IPS-18c (cell line): ENCODE measurements around the gene SUN1.
"Not testable (repeated sequence)": the region's sequence is repeated elsewhere in the genome, so short reads cannot be mapped to it uniquely, and the experiment has no call there.

Experiments
- H3K4me3 ChIP-seq: 2 replicates; pipeline ENCODE4 v1.7.0; 2013; ENCODE audit warnings: low read depth, mild to moderate bottlenecking, low read length, moderate library complexity; ENCODE audit not compliant: insufficient read depth
- H3K9me3 ChIP-seq: one replicate; pipeline ENCODE4 v1.6.1; 2013; ENCODE audit warnings: mild to moderate bottlenecking, low read length, moderate library complexity; ENCODE audit not compliant: control insufficient read depth, insufficient read depth

SUN1 gene

DNA sequence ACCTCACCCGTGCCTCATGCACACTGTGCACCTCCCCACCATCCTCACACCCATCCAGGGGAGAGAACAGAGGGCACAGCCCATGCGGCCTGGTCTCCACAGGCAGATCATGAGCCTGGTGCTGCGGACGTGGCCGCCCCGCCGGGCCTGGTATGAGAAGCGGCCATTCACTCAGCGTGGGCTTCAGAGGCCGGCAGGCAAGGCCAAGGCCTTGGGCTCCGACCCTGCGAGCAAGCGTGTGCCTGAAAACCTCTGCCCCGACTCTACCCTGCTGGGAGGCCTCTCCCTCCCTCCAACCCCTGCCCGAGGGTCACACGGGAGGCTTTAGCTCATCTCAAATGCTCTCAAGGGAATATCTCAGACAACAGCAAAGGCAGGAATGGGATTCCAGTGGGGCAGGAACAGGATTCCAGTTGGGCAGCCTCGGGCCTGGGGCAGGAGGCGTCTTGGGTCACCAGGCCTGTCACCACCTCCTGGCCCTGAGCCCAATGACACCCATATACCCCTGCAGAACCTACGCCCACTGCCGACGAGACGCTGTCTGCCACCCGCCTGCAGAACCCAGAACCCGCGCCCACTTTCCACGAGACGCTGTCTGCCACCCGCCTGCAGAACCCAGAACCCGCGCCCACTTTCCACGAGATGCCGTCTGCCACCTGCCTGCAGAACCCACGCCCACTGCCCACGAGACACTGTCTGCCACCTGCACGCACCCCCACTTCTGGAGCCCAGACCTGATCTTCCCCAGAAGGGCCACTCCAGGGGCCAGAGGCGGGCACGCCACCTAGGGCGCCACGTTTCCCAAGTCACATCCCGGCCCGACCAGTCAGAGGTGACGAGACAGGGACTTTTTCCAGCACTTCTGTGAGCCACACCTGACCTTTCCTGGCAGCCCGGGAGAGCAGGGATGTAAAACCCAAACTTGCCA, 83.3 kb downstream of the SUN1 start:
- H3K9me3 ChIP-seq = no peaks in the 10 kb centered on the region
- H3K4me3 ChIP-seq = no peak overlapping the region

DNA sequence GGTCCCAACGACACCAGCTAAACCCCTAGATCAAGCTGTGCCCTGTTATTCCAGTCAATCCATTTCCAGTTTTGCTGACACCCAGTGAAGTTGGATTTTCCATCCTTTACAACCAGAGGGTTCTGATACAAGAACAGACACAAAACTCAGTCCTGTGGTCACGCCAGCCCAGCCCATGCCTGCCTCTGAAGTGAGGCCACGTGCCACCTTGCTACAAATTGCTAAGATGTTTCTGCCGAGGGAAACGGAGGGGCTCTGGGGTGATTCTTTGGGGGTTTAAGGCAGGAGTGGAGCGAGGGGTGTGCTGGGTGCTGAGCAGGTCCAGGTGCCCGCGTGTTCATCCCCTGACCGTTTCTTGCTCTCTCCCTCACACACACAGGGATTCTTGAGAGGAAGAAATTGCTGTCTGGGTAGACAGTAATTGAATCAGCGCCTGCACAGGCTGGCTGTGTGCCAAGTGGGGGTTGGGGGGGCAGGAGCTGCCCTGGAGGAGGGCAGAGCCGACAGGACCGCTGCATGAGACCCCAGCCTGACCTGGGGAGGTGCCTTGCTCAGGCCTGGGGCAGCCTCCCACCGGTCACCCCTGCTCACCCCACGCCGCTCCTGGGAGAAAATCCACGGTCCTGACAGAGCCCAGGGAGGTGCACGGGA, 84.1 kb downstream of the SUN1 start:
- Histone ChIP-seq H3K9me3 (no peaks in the 10 kb centered on the region), H3K4me3 (no peak overlapping the region)

DNA sequence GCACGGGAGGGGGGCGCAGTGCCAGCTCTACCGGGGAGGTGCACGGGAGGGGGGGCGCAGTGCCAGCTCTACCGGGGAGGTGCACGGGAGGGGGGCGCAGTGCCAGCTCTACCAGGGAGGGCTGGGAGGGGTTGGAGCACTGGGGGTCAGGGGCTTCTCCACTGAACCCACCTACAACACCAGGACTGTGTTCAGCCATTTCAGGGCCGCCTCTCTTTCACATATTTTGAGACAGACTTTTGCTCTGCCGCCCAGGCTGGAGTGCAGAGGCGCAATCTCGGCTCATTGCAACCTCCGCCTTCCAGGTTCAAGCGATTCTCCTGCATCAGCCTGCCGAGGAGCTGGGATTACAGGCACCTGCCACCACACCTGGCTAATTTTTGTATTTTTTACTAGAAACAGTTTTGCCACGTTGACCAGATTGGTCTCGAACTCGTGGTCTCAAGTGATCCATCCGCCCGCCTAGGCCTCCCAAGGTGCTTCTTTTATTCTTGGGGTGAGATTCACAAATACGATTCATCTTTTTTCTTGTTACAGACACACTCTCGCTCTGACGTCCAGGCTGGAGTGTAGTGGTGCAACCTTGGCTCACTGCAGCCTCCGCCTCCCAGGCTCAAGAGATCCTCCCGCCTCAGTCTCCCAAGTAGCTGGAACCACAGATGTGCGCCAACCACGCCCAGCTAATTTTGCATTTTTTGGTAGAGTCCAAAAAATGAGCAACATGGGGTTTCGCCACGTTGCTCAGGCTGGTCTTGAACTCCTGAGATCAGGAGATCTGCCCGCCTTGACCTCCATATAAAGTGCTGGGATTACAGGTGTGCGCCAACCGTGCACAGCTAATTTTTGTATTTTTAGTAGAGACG, 85.2 kb downstream of the SUN1 start:
- H3K9me3 ChIP-seq = no peaks in the 10 kb centered on the region

DNA sequence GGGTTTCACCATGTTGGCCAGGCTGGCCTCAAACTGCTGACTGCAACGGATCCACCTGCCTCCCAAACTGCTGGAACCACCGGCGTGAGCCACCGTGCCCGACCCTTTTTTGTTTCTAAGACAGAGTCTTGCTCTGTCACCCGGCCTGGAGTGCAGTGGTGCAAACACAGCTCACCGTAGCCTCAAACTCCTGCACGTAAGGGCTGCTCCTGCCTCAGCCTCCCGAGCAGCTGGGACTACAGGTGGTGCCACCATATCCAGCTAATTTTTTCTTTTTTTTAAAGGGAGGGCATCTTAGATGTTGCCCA, 85.8 kb downstream of the SUN1 start:
- no peak overlapping the region for H3K4me3 ChIP-seq
- no peaks in the 10 kb centered on the region for H3K9me3 ChIP-seq

More for the DNA sequence above, 85.2 kb downstream of the SUN1 start:
- H3K4me3 ChIP-seq = no peak overlapping the region

DNA sequence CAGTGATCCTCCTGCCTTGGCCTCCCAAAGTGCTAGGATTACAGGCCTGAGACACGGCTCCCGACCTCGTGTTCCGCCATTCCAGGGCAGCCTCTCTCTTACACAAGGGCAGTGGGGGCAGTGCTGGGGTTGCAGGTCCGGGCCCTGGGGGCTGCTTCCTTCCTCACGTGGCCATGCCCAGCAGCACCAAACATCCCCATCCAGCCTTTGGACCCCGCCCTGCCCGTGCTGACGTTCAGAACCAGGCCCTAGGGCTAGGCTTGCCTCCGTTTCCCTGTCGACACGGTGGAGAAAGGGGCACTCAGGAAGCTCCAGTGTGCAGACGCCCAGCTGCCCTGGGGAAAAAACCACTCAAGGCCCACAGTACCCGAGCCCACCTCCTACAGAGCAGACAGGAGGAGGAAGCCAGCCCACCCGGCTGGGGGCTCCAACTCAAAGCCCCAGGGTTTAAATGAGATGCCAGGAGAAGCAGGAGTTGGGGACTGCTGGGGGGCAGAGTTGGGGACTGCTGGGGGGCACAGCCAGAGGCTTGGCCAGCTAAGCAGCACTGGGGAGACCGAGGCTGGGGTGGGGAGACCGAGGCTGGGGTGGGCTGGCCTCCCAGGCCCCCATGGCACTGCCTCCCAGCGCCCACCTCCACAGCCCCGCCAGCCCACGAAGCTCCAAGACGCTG, 86.3 kb downstream of the SUN1 start:
- Histone ChIP-seq H3K4me3 (no peak overlapping the region), H3K9me3 (no peaks in the 10 kb centered on the region)

DNA sequence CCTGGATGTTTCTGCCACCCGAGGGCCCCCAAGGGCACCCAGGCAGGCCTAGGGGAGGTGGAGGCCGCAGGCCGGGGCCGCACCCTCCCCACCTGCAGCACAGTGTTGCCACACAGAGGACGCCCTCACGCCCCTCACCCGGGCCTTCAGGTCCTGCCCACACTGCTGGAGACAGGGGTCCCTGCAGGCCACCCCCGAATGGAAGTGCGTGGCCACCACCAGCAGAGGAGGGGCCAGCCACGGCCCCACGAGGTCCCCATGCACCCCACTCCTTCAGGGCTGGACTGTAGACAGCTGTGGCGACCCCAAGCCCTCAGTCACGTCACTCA, 86.8 kb downstream of the SUN1 start:
- Histone ChIP-seq H3K9me3 (no peaks in the 10 kb centered on the region), H3K4me3 (no peak overlapping the region)

DNA sequence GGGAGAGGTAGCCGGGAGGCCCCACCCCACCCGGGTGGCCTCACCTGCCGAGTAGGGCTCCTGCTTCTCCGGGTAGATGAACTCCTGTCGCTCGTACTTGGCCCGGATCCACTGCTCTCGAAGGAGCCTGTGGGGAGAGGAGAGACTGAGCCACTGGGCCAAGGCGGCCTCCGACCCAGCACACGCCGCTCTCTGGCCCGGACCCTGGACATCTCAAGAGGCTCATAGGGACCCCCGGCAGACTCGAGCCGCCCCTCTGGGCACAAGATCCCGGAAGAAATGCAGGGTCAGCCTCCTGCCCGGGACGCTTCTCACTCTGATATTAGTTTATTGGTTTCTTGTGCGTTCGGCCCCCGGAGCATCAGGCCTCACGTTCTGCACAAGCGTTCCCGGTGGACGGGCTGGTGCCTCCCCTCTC, 87.7 kb downstream of the SUN1 start:
- Histone ChIP-seq H3K4me3 (no peak overlapping the region), H3K9me3 (peaks cover 2% of the 10 kb centered on the region)

DNA sequence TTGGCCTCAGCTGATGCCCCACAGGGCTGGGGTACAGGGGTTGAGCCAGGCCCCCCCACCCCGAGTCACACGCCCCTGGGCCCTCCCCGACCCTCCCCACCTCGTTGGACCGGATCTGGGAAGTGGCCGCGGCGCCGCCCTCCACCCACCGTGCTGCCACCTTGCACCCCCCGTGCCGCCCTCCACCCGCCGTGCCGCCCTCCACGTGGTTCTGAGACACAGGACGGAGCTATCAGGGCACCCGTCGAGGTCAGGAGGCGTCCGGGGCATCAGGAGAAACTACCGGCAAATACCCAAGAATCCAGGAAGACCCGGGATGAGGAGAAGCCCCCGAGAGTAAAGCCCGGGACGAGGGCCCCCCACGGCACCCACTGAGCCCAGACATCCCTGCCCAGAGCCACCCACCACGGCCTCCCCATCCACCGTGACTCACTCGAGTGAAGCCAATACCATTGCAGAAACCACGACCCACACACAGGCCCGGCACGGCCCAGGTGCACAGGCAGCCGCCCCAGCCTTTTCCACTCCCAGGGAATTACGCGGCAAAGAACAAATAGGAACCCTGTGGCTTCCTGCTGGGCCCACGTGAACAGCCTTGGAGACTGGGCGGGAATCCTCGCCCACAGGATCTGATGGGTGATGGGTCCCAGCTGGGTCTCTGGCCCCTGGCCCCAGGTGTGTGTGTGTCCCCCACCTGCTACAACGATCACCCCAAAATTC, 88.2 kb downstream of the SUN1 start:
- H3K4me3 ChIP-seq = no peak overlapping the region
- H3K9me3 ChIP-seq = peaks cover 2% of the 10 kb centered on the region

DNA sequence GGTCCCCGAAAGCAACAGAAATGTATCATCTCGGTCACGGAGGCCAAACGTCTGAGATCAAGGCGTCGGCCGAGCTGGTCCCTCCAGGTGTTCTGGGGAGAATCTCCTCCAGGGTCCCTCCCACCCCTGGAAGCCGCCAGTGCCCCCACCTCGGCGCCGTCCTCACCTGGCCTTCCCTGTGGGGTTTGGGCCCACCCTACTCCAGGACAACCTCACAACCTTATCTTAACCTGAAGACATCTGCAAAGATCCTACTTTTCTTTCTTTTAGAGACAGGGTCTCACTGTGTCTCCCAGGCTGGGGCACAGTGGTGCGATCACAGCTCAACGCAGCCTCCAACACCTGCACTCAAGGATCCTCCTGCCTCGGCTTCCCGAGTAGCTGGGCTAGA, 88.8 kb downstream of the SUN1 start:
- no peak overlapping the region for H3K4me3 ChIP-seq
- peaks cover 2% of the 10 kb centered on the region for H3K9me3 ChIP-seq

DNA sequence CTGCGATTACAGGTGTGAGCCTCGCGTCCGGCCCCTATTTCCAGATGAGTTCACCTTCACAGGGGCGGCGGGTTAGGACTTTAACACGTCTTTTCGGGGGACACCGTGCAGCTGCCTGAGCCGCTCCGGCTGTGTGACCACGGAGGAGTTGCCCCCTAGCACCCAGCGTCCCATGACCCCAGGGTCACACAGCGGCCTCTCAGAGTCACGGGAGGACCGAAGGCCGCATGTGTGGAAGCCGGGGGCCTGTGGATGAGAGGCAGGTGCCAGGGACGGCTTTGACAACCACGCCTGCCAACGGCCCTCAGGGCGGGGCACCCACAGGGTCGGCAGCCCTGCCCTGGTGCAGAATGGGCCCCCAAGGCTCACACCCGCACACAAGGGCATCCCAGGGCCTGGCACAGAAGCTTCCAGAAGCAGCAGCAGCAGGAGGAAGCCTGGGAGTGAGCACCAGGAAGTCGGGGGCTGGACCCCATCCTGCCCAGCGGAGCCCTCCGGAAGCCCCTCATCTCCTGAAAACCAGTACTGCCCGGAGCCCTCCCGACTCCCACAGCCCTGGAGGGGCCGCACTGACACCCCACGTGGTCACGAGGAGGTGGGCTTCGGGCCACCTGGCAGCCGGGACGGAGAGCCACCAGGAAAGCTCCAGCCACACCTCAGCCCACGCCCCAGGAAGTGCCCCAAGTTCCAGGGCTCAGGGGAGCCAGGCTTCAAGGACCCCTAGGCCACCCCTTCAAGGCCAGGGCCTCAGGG, 89.5 kb downstream of the SUN1 start:
- Histone ChIP-seq H3K9me3 (peaks cover 2% of the 10 kb centered on the region), H3K4me3 (no peak overlapping the region)

DNA sequence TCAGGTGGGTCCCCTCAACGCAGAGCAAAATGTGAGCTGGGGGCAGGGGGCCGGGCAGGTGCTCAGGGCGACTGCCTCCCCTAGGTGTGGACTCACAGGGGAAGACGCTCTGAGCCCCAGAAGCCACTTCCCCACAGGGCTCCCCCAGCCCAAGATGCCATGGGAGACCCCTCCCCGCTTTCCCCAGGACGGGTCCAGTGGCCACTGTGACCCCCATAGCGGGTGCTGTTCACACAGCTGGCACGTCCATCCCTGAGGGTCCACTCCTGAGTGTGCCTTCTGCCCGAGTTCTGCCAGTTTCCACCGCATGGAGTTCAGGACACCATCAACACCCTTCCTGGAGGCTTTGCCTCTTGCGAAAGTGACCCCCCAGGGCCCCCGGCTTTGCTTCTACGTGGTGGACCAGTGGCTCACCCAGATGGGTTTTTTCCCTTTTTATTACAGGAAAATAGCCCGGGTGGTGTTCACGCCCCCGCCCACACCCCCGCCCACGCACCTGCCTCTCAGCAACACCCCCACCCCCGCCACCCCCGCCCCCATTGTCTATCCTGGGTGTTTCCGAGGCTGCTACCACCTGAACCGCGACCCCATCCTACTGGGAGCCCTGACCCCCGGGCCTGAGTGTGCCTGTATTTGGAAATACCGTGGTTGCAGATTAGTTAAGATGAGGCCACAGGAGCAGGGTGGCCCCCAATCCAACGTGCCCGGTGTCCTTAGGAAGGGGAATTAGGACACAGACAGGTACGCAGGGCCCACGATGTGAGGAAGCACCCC, 90.2 kb downstream of the SUN1 start:
- no peak overlapping the region for H3K4me3 ChIP-seq
- H3K9me3 ChIP-seq = peaks cover 2% of the 10 kb centered on the region

DNA sequence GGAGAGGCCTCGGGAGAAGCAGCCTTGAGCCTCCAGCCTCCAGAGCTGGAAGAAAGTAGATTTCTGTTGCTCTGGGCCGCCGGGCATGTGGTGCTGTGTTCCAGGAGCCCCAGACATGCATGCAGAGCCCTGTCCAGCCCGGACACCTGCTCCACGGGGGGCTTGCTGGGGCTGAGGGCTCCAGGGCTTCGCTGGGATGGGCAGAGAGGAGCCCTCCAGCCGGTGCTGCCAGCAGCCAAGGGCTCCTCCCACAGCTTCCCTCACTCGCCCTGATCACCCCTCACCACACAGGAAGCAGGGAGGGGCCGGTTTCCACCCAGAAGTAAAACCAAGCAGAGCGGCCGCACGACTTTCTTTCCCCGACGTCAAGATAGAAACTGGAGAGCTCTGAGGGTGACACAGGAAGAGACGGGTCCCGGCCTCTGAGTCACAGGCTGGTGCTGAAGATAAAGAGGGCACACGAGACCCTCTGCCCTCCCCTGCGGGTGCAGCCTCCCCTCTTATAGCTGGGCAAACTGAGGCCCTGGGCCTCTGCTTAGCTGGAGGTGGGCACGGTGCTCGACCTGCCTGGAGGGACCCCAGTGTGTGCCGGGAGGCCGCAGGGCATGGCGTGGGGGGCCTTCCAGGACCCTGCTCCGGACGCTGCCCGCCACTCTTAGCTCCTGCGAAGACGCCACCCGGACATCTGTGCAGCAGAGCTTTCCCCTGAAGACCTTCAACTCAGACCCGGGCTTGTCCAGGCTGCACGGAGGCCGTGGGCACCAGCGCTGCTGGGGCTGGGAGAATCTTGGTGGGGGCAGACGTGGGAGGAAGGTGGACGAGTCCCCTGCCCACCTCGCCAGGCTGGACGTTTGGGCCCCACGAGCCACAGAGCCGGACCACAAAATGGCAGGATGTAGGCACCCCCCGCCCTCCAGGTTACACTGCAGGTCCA, 91.1 kb downstream of the SUN1 start:
- H3K9me3 ChIP-seq = peaks cover 2% of the 10 kb centered on the region
- no peak overlapping the region for H3K4me3 ChIP-seq

DNA sequence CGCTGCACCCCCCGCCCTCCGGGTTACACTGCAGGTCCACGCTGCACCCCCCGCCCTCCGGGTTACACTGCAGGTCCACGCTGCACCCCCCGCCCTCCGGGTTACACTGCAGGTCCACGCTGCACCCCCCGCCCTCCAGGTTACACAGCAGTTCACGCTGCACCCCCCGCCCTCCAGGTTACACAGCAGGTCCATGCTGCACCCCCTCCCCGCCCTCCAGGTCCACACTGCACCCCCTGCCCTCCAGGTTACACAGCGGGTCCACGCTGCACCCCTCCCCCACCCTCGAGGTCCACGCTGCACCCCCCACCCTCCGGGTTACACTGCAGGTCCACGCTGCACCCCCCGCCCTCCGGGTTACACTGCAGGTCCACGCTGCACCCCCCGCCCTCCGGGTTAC, 91.8 kb downstream of the SUN1 start:
- not testable (repeated sequence) for H3K9me3 ChIP-seq, H3K4me3 ChIP-seq
